ENCODE data around the gene MLX. TPM values are rescaled to one million over a fixed set of nuclear protein-coding genes. Genes with fewer than 3 reads are reported as not detected.
"Not testable (repeated sequence)": the region's sequence is repeated elsewhere in the genome, so short reads cannot be mapped to it uniquely, and the experiment has no call there.

The MLX gene
- total and polyA plus RNA-seq, 10 of the 15 experiments (the other 5 are each of a cell fraction or from before 2014, with no cell fraction given), result 34.4 to 65.0 (median 44.4) TPM

DNA sequence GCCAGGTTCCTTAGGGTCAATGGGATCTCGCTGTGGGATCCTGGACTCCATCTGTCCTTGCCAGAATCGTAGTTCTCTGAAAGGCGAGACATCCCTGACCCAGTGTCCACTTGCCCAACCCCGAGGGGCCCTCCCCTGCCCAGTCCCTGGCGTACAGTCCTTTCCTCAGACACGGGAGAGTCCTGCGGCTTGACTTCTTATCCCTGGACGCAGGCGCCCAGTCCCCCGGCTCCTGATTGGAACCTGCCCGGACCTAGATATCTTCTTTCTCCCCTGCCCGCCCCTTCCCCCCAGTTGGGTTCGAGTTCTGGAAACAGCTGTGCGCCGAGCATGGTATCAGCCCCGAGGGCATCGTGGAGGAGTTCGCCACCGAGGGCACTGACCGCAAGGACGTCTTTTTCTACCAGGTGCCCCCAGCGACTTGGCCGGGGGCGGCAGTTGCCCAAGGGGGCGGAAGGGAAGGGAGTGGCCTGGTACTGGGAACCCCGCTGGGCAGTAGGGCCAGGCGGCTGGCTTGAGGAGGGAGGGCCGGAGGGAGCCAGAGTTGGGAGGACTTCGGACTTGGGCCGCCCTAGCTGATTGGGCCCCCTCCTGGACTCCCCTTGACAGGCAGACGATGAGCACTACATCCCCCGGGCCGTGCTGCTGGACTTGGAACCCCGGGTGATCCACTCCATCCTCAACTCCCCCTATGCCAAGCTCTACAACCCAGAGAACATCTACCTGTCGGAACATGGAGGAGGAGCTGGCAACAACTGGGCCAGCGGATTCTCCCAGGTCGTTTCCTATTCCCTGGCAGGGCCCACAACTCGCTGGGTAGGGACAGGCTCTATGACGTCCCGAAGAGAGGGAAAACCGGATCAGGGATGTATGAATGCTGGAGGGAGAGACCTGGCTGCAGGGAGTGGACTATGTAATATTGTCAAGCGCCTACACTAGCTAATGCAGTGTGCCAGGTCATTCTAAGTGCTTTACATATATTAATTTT lies 43.2 kb downstream of the MLX start:
- not testable (repeated sequence) for H4K20me1 ChIP-seq (ENCODE audit: control insufficient read depth, insufficient read depth); H3K4me1 ChIP-seq (ENCODE audit: control insufficient read depth, insufficient read depth, low read length); H3K9me3 ChIP-seq (replicated peaks; ENCODE audit: control insufficient read depth, insufficient read depth, low read length); H3K27me3 ChIP-seq (replicated peaks in 1 of 2; ENCODE audit: control insufficient read depth in 2 of 2, insufficient read depth in 2 of 2, low read length in 1 of 2); DNase-seq (ENCODE audit: low read depth, low spot score)
- ChIA-PET POLR2A (interaction anchor here (0.6 to 6.9 kb wide), 16 partner anchors 9 to 811 kb away, joined by 3 to 93 read pairs (median 4); partner anchors contain the start of genes CCR10, COASY, PLEKHH3 and PSMC3IP), RAD21 (ENCODE audit: unreplicated experiment) (interaction anchor here (0.7 to 6.8 kb wide), 10 partner anchors 8 to 116 kb away, joined by 3 to 57 read pairs (median 17); partner anchors contain the start of genes CCR10, PLEKHH3 and PSMC3IP), CTCF (interaction anchor here (0.7 to 3.5 kb wide), 9 partner anchors 9 to 559 kb away, joined by 3 to 49 read pairs (median 6); partner anchors contain the start of genes CCR10, PLEKHH3 and PSMC3IP), SMC1A (ENCODE audit: uncharacterized antibody, unreplicated experiment) (interaction anchor here (0.8 to 7.1 kb wide), 9 partner anchors 11 to 184 kb away, joined by 3 to 96 read pairs (median 5); partner anchors contain the start of genes CCR10, PLEKHH3, PSMC3IP and RAMP2)
- Histone ChIP-seq H3K79me2 (ENCODE audit: control insufficient read depth, insufficient read depth, low read length) (peaks cover 52% of the 10 kb centered on the region), H2AFZ (ENCODE audit: control insufficient read depth, low read depth, low read length) (peak overlapping the region; percentile 94), H3K4me3 (peak overlapping the region; percentile 98), H3K4me2 (ENCODE audit: control insufficient read depth, insufficient read depth) (peak overlapping the region; percentile 93), H3K36me3 (ENCODE audit: control insufficient read depth in 2 of 2, insufficient read depth in 2 of 2, low read length in 1 of 2) (peaks cover 9 to 19% of the 10 kb centered on the region in 2 experiments), H3K27ac (ENCODE audit: control insufficient read depth, insufficient read depth) (peak overlapping the region; percentile 68), H3K9ac (ENCODE audit: control insufficient read depth, insufficient read depth, low read length) (peak overlapping the region; percentile 84)
- 9% methylated on average over 33 of the region's 42 CpGs for WGBS (ENCODE audit: insufficient coverage, insufficient replicate concordance, low lambda C conversion rate, missing lambda C conversion rate)
- TSS peak; percentile 83 for BruUV-seq (replicated peaks)
- peak; percentile 16 for ATAC-seq
- TF ChIP-seq LARP7 (IDR thresholded peaks at IDR 0.05), result 0 out of 2 replicates have a peak, but pooled peaks have one; percentile 58
- TF ChIP-seq, protein P1, sequence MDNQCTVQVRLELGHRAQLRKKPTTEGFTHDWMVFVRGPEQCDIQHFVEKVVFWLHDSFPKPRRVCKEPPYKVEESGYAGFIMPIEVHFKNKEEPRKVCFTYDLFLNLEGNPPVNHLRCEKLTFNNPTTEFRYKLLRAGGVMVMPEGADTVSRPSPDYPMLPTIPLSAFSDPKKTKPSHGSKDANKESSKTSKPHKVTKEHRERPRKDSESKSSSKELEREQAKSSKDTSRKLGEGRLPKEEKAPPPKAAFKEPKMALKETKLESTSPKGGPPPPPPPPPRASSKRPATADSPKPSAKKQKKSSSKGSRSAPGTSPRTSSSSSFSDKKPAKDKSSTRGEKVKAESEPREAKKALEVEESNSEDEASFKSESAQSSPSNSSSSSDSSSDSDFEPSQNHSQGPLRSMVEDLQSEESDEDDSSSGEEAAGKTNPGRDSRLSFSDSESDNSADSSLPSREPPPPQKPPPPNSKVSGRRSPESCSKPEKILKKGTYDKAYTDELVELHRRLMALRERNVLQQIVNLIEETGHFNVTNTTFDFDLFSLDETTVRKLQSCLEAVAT (IDR thresholded peaks at IDR 0.05), result peak; percentile 30
- peak; percentile 31; the same call in 1 of the 2 replicates for TF ChIP-seq NFYB (IDR thresholded peaks at IDR 0.05; ENCODE audit: insufficient read depth, low read depth, low read length)
- TF ChIP-seq NKRF (conservative IDR thresholded peaks at IDR 0.05), result peak; percentile 80; the same call in 1 of the 2 replicates
- peak; percentile 18; the same call in 1 of the 2 replicates for TF ChIP-seq GATAD2B (conservative IDR thresholded peaks at IDR 0.05; ENCODE audit: low read depth)
- TF ChIP-seq IKZF2 (IDR thresholded peaks at IDR 0.05), result peak; percentile 34 to 43; a peak in 2 of 4 replicates
- in situ Hi-C loops (cut with MboI) (loop anchor here (25.0 kb wide), 1 partner anchor 602 kb away; the partner anchor contains the start of gene TMEM106A), intact Hi-C loops (cut with micrococcal nuclease; ENCODE audit: unreplicated experiment) (loop anchor here (1.0 to 2.0 kb wide), 2 partner anchors 31 to 67 kb away; no protein-coding TSS in a partner anchor)
- FAIRE-seq, result peak; percentile 86
